Immature natural killer cell (primary cell): Measurements from ENCODE around the gene TAF8. TPM values are rescaled to one million over a fixed set of nuclear protein-coding genes. Genes with fewer than 3 reads are reported as not detected.

Experiments
- DNase-seq, 3 donors: peaks; one replicate each; pipeline ENCODE4 v3.0.0; 2022; ENCODE audit warnings: mixed read lengths in 1 of 3
- H3K27ac Mint-ChIP-seq, 6 donors: one replicate each; pipeline ENCODE4 v1.8.0; 2020; ENCODE audit warnings: mixed read lengths in 6 of 6, mild to moderate bottlenecking in 5 of 6, inconsistent platforms in 4 of 6, moderate library complexity in 3 of 6
- H3K27me3 Mint-ChIP-seq, 3 donors: one replicate each; pipeline ENCODE4 v1.8.0; 2020 to 2021; ENCODE audit warnings: low read depth in 3 of 3, mild to moderate bottlenecking in 3 of 3, mixed read lengths in 3 of 3, moderate library complexity in 3 of 3, inconsistent platforms in 1 of 3
- H3K36me3 Mint-ChIP-seq, 3 donors: one replicate each; pipeline ENCODE4 v1.8.0; 2020; ENCODE audit warnings: mixed read lengths in 3 of 3, inconsistent platforms in 2 of 3, mild to moderate bottlenecking in 2 of 3
- H3K4me1 Mint-ChIP-seq, 2 donors: one replicate each; pipeline ENCODE4 v1.8.0; 2020; ENCODE audit warnings: inconsistent platforms in 2 of 2, mild to moderate bottlenecking in 2 of 2, mixed read lengths in 2 of 2, moderate library complexity in 1 of 2
- H3K4me3 Mint-ChIP-seq, 5 donors: one replicate each; pipeline ENCODE4 v1.8.0; 2020; ENCODE audit warnings: mild to moderate bottlenecking in 5 of 5, mixed read lengths in 5 of 5, inconsistent platforms in 3 of 5, moderate library complexity in 3 of 5
- H3K9me3 Mint-ChIP-seq, 6 donors: one replicate each; pipeline ENCODE4 v1.8.0; 2020; ENCODE audit warnings: mild to moderate bottlenecking in 6 of 6, mixed read lengths in 6 of 6, inconsistent platforms in 4 of 6, moderate library complexity in 3 of 6
- polyA plus RNA-seq, 3 donors: library from polyadenylated mRNA; unstranded; fragments of 300-500 nt; fragmentation: Illumina TruSeq; gene quantifications; one replicate each; pipeline ENCODE4 v1.2.3, GENCODE V29; 2021

TAF8 gene
- polyA plus RNA-seq, 3 donors from 2014 or later: 8.5 to 23.0 (median 14.6) TPM

DNA sequence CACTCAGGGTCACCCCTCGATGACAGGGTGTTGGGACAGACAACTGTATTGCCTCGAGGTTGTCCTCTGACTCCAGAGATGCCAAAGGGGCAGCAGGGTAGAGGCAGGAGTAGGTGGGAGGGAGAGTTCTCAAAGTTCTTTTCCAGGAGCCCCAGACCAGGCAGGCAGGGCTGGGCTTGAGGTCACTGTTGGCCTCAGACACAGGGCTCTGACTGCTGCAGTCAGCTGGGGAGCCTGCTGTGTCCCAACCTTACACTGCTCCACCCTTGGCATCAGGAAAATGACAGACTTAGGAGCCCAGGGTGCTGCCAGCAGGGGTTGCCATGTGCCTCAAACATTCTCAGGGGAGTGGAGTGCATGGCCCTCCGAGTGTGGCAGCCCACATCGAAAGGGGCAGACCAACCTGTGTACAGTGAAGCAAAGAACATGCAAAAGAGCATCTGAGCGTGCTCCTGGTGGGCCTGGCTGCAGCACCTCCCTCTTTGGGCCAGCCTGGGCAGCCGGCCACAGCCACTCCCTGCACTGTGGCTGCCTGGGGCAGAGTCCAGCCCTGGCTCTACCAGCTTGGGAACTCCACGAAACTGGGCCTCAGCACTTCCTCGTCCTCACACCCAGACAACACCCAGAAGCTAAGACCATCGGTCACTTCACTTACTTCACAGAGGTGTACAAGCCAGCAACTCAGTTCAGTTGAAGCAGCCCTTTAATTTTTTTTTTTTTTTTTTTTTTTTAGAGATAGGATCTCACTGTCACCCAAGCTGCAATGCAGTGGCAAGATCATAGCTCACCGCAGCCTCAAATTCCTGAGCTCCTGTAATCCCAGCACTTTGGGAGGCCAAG lies 68.1 kb downstream of the TAF8 start:
- no peaks in the 10 kb centered on the region for H3K4me1 Mint-ChIP-seq
- no peak overlapping the region for H3K27ac Mint-ChIP-seq
- no peak for DNase-seq
- H3K4me3 Mint-ChIP-seq: no peak overlapping the region
- no peaks in the 10 kb centered on the region for H3K9me3 Mint-ChIP-seq
- peaks cover 0 to 5% (median 4%) of the 10 kb centered on the region in 3 donors for H3K27me3 Mint-ChIP-seq
- H3K36me3 Mint-ChIP-seq: no peaks in the 10 kb centered on the region

DNA sequence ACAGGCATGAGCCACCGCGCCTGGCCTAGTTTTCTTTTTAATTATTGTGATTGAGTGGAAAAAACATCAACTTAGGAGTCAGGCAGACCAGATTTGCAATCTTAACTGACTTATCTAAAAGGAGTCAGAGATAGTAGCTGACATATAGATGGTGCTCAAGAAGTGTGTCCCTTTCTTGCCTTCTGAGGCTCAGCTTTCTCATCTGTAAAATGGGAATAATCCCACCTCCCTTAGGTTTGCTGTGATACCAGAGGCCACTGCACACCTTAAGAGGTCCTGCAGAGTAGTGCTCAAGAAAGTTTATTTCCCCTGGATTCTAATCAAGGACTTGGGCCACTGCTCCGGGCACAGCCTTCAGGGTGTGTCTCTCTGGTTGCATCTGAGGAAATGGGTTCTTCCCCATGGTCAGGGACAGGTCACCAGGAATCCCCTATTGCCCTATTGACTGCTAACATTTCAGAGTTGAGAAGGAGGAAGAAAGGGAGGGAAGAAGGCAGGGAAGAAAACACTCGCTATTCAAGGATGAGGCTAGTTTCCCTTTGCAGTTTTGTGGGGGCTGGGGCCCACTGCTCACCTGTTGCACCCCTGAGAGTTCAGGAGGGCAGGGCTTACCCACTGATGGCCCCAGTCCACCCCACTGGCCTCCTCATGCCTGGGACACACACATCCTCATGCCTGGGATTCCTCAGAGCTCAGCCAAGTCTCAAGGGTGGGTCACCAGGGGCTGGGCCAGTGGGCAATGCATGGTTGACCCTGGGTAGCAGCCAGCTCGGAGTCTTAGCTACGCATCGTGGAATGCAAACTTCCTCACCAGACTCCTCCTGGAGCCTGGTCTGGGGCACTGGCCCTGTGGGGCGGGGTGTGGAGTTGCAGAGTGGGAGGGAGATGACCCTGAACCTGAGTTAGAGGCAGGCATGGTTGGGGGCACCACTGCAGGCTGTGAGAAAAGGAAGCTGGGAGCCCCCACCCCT lies 70.9 kb downstream of the TAF8 start:
- no peaks in the 10 kb centered on the region for H3K4me1 Mint-ChIP-seq
- DNase-seq: no peak
- H3K27ac Mint-ChIP-seq: no peak overlapping the region
- H3K4me3 Mint-ChIP-seq: no peak overlapping the region
- H3K27me3 Mint-ChIP-seq: peaks cover 0 to 7% (median 0%) of the 10 kb centered on the region in 3 donors
- no peaks in the 10 kb centered on the region for H3K36me3 Mint-ChIP-seq
- H3K9me3 Mint-ChIP-seq: no peaks in the 10 kb centered on the region

DNA sequence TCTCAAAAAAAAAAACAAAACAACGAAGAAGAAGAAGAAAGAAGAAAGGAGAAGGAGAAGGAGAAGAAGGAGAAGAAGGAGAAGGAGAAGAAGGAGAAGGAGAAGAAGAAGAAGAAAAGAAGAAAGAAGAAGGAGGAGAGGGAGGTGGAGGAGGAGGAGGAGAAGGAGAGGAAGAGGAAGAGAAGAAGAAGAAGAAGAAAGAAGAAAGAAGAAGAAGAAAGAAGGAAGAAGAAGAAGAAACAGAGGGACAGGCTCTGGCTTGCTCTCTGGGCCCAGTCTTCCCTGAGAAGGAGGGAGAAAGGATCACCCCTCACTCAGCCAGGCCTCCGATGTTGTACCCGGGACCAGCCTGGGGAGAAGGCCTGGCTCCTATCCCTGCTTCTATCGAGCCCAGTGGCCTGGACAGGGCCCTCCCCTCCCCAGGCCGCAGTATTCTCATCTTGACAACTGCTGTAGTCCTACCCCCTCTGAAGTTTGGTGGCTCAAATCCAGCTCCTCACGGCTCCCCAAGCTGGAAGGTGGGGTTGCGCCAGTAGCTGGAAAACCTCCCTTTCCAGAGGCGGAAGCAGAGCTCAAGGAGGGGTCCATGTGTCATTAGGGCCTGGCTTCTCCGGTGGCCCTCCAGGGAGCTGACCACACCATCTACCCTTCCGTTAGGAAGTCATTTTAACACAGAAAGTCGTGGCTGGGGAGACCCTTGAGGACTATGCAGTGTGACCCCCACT lies 73.2 kb downstream of the TAF8 start:
- Mint-ChIP-seq H3K9me3 (no peaks in the 10 kb centered on the region), H3K4me1 (no peaks in the 10 kb centered on the region), H3K36me3 (no peaks in the 10 kb centered on the region), H3K4me3 (no peak overlapping the region), H3K27me3 (peaks cover 0 to 4% (median 0%) of the 10 kb centered on the region in 3 donors), H3K27ac (peak overlapping the region in 1 of 6 donors; percentile 30)
- DNase-seq: no peak

DNA sequence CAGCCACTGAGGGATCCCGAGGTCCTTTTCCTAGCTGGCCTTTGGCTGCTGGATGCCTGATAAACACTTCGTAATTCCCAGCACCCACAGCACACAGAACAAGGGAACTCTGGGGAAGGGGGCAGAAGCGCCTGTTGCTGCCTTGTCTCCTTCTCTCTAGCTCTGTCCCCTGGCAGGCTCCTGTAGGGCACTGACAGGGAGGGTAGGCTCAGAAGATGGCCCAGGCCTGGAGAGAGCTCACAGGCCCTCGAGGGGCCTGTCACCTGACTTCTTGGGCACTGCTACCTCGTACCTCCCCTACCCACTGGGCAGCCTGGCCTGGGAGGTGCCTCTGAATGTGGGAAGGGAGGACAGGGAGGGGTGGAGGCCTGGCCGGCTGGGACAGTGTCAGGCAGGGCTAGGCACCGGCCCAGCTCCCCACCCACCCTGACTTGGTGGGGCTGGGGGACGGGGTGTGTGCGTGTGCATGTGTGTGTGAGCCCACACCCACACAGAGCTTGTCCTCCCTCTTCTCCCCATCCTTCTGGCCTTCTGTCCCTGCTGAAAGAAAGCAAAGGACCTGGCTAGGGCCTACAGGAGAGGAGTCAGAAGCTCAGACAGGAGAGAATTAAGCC lies 74.0 kb downstream of the TAF8 start:
- H3K4me3 Mint-ChIP-seq: no peak overlapping the region
- no peaks in the 10 kb centered on the region for H3K9me3 Mint-ChIP-seq
- no peaks in the 10 kb centered on the region for H3K36me3 Mint-ChIP-seq
- no peak overlapping the region for H3K27ac Mint-ChIP-seq
- peaks cover 0 to 4% (median 0%) of the 10 kb centered on the region in 3 donors for H3K27me3 Mint-ChIP-seq
- no peaks in the 10 kb centered on the region for H3K4me1 Mint-ChIP-seq
- DNase-seq: no peak

DNA sequence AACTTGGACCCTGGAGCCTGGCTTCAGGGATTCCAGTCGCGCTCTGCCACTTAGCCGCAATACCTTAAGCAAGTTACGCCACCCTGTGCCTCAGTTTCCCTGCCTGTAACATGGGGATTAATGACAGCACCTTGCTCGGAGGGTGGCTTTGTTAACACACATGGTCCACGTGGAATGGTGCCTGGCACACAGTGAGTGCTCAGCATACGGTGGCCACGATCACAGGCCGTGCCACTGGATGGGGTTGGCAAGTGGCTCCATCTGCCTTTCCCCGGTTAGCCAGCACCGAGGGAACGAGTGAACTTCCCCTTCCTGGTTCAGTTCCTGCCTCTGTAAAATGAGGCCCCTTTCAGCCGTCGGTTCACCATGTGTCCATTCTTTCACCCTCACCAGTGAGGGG lies 74.9 kb downstream of the TAF8 start:
- H3K36me3 Mint-ChIP-seq: no peaks in the 10 kb centered on the region
- no peaks in the 10 kb centered on the region for H3K9me3 Mint-ChIP-seq
- DNase-seq: no peak
- H3K27me3 Mint-ChIP-seq: peaks cover 0 to 4% (median 0%) of the 10 kb centered on the region in 3 donors
- no peak overlapping the region for H3K27ac Mint-ChIP-seq
- no peak overlapping the region for H3K4me3 Mint-ChIP-seq
- H3K4me1 Mint-ChIP-seq: no peaks in the 10 kb centered on the region

DNA sequence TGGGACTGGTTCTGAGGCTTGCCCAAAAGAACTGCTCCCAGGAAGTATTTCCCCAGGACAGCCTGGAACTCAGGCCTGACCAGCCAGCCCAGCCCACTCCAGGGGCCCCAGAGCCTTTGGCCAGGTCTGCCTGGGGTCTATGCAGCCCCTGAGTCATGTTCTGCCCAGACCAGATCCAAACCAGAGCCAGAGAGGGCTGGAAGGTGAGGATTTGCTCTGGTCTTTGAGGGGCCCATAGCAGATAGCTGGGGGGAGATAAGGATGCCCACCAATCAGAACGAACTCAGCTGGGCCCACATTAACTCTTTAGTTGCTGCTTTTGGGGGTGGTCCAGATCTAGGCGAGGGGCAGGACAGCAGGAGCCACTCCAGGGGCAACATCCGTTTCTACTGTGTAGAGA lies 75.3 kb downstream of the TAF8 start:
- H3K36me3 Mint-ChIP-seq: no peaks in the 10 kb centered on the region
- H3K27me3 Mint-ChIP-seq: peaks cover 0 to 4% (median 0%) of the 10 kb centered on the region in 3 donors
- DNase-seq: no peak
- no peaks in the 10 kb centered on the region for H3K4me1 Mint-ChIP-seq
- no peak overlapping the region for H3K27ac Mint-ChIP-seq
- no peaks in the 10 kb centered on the region for H3K9me3 Mint-ChIP-seq
- H3K4me3 Mint-ChIP-seq: no peak overlapping the region

DNA sequence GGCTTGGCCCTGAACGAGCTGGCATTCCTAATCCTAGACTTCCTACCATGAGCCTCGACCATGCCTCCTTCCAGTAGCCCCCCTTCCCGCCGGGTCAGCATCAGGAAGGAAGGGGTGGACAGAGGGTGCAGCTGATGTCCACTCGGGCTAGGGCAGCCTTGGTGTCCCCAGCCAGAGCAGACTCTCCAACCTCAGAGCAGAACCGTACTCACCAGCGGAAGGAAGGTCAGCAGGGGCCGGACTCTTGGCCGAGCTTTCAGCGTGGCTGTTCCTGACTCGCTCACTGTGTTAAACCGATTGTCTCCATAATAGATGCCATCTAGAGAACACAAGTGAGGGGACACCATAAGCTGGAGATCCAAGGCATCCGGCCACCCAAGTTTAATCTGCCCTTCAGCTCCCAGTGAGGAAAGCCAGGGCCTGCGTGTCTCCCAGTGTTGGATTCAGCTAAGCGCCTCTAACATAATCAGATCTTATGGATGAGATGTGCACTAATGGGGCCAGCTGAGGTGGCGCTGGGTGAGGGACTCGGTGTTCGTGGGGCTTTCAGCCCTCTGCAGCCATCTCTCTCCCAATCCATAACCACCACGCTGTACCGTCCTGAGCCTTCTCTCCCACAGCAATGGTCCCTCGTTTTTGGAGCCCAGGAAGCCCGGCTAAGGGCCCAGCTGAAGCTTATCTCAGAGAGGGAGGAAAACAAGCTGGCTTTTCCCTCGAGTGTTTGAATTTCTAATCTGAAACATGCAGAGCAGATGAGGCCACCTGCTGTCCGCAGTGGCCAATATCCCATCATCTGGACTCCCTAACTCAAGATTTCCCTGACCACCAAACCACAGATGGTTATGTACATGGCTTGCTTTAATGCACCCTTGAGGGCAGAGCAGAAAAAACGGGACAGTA lies 78.4 kb downstream of the TAF8 start:
- H3K27me3 Mint-ChIP-seq: peaks cover 0 to 2% (median 0%) of the 10 kb centered on the region in 3 donors
- no peaks in the 10 kb centered on the region for H3K36me3 Mint-ChIP-seq
- no peak for DNase-seq
- H3K9me3 Mint-ChIP-seq: no peaks in the 10 kb centered on the region
- no peaks in the 10 kb centered on the region for H3K4me1 Mint-ChIP-seq
- no peak overlapping the region for H3K4me3 Mint-ChIP-seq
- H3K27ac Mint-ChIP-seq: no peak overlapping the region

DNA sequence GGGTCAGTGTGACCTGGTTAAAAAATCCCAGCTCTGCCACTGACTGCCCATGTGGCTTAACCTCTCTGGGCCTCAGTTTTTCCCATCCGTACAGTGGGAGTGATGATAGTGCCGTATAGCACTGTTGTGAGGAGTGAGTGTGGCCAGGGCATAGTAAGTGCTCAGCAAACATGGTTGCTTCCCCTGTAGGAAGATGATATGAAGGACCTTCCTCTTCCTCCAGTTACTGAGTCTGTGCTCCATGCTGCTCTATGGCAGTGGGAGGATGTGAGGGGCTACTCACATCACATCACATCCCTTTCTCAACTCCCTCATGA lies 79.0 kb downstream of the TAF8 start:
- H3K4me1 Mint-ChIP-seq: no peaks in the 10 kb centered on the region
- no peak for DNase-seq
- no peaks in the 10 kb centered on the region for H3K36me3 Mint-ChIP-seq
- no peaks in the 10 kb centered on the region for H3K9me3 Mint-ChIP-seq
- no peak overlapping the region for H3K27ac Mint-ChIP-seq
- H3K4me3 Mint-ChIP-seq: no peak overlapping the region
- H3K27me3 Mint-ChIP-seq: peaks cover 0 to 2% (median 0%) of the 10 kb centered on the region in 3 donors

DNA sequence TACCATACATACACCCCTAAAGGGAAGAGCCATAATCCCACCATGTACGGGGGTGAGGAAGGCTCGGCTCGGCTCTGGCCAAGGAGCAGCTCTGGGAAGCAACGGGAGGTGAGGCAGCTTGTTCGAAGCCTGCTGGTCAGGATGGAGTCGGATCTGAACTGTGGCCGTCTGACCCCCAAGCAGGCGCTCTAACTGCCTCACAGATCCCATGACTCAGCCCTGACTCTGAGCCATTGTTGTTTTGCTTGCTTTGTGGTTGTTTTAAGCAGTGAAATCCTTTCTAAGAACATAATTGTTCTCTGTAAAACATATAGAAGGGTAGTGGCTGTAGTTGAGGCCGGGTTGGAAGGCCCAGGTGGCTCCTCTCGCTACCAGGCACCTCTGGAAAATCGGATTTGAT lies 81.2 kb downstream of the TAF8 start:
- no peaks in the 10 kb centered on the region for H3K4me1 Mint-ChIP-seq
- no peaks in the 10 kb centered on the region for H3K9me3 Mint-ChIP-seq
- no peaks in the 10 kb centered on the region for H3K27me3 Mint-ChIP-seq
- H3K36me3 Mint-ChIP-seq: no peaks in the 10 kb centered on the region
- H3K4me3 Mint-ChIP-seq: no peak overlapping the region
- no peak overlapping the region for H3K27ac Mint-ChIP-seq
- DNase-seq: no peak

DNA sequence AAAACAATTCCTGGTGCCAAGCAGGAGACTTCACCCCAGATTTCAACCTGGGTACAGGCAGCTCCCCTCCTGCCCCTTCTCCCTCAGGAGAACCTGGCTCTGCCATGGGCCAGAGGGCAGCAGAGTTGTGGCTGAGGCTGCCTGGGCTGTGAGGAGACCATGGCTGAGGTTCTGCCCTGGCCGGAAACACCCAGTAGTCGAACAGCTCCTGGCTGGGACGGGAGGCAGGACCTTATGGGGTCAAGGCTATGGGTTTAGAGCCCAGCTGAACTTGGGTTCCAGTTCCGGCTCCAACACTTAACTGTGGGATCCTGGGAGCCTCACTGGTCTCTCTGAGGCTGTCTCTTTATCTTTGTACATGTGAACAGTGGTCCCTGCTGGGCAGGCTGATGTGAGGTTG lies 83.6 kb downstream of the TAF8 start:
- no peak for DNase-seq
- Mint-ChIP-seq H3K4me1 (no peaks in the 10 kb centered on the region), H3K36me3 (no peaks in the 10 kb centered on the region), H3K27ac (no peak overlapping the region), H3K9me3 (no peaks in the 10 kb centered on the region), H3K27me3 (peaks cover 0 to 1% (median 0%) of the 10 kb centered on the region in 3 donors), H3K4me3 (no peak overlapping the region)

DNA sequence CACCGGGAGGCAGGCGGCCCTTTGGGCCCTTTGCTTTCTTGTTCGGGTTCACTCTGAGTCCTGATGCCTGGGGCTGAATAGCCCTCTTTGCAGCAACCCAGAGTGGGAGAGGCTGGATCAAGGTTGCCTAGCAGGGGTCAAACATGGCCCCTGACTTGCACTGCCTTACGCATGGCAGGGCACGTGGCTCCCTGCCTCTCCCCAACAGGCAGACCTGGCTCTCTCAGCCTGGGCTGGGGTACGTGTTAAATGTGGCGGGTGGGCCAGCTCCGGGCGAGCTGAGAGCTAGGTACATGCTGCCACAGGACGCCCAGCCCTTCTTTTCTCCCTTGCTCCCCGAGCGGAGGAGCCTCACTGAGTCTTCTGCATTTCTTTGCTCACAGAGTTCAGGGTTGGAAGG lies 84.8 kb downstream of the TAF8 start:
- no peaks in the 10 kb centered on the region for H3K4me1 Mint-ChIP-seq
- no peak for DNase-seq
- no peak overlapping the region for H3K27ac Mint-ChIP-seq
- no peaks in the 10 kb centered on the region for H3K9me3 Mint-ChIP-seq
- H3K27me3 Mint-ChIP-seq: peaks cover 0 to 3% (median 0%) of the 10 kb centered on the region in 3 donors
- H3K36me3 Mint-ChIP-seq: no peaks in the 10 kb centered on the region
- H3K4me3 Mint-ChIP-seq: no peak overlapping the region

DNA sequence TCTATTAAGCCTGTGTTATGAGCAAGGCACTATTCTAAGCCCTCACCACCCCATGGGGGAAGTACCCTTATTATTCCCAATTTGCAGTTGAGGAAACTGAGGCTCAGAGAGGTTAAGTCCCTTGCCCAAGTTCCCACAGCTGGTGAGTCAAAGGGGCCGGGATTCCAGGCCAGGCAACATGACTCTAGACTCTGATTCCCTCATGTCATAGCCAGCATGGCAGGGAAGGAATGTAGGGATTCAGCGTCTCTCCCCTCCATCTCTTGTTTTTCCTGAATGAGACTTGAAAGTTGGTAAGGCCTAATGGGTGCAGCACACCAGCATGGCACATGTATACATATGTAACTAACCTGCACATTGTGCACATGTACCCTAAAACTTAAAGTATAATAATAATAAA lies 85.4 kb downstream of the TAF8 start:
- Mint-ChIP-seq H3K27me3 (peaks cover 0 to 3% (median 0%) of the 10 kb centered on the region in 3 donors), H3K4me1 (no peaks in the 10 kb centered on the region), H3K4me3 (no peak overlapping the region), H3K36me3 (no peaks in the 10 kb centered on the region), H3K9me3 (no peaks in the 10 kb centered on the region), H3K27ac (no peak overlapping the region)
- DNase-seq: no peak
